ENCODE measurements around the gene ARFGEF2. TPM values are rescaled to one million over a fixed set of nuclear protein-coding genes. Genes with fewer than 3 reads are reported as not detected.

ARFGEF2 gene
- total and polyA plus RNA-seq, 2 of the 8 experiments (the other 6 are each of a cell fraction or from before 2014, with no cell fraction given): 8.1 to 21.8 TPM

DNA sequence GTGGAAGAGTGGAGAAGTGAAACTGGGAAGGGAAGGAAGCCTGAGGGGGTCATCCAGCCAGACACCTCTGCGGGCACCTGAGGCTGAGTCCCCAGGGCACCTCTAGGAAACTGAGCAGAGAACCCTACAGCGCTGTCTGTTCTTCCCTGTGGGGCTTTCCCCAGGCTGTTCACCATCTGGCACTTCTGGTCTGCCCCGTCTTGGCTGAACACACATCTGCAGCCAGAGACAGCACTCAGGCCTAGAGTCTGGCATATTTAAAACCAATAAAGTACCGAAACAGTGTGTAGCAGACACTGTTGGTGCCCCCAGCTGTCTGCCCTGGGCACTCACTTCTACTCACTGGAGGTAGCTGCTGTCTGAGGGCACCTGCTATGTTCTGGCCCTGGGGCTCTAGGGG lies 9.4 kb upstream of the ARFGEF2 start:
- Histone ChIP-seq H3K79me2 (ENCODE audit: control insufficient read depth in 1 of 2, insufficient read depth in 2 of 2, low read length in 2 of 2) (no peaks in the 10 kb centered on the region), H4K5ac (ENCODE audit: insufficient read length, low read depth, low read length) (no peak overlapping the region), H3K23ac (ENCODE audit: insufficient read length) (no peak overlapping the region), H2BK20ac (ENCODE audit: low read length) (no peak overlapping the region), H3K27me3 (replicated peaks in 1 of 4; ENCODE audit: control insufficient read depth in 3 of 4, extremely low read depth in 1 of 4, insufficient read depth in 3 of 4, low read length in 3 of 4) (no peaks in the 10 kb centered on the region; a peak in 1 of 7 replicates), H3K9me3 (ENCODE audit: insufficient read depth in 2 of 2, low read depth in 1 of 2, low read length in 1 of 2) (peaks cover 0 to 5% of the 10 kb centered on the region in 2 experiments; a peak in 1 of 4 replicates), H3K4me3 (ENCODE audit: extremely low read depth in 1 of 4, insufficient read depth in 2 of 4, low read depth in 3 of 4, low read length in 4 of 4) (no peak overlapping the region), H4K91ac (replicated peaks; ENCODE audit: insufficient read length, low read length) (no peak overlapping the region), H2AFZ (ENCODE audit: low read length) (no peak overlapping the region), H2AK5ac (ENCODE audit: low read depth, low read length) (no peak overlapping the region), H3K4me1 (replicated peaks in 1 of 4; ENCODE audit: control insufficient read depth in 3 of 4, insufficient read depth in 4 of 4, low read length in 3 of 4) (no peaks in the 10 kb centered on the region), H3K14ac (ENCODE audit: insufficient read length) (no peak overlapping the region), H2BK12ac (ENCODE audit: low read depth, low read length) (no peak overlapping the region), H2BK15ac (ENCODE audit: low read length) (no peak overlapping the region), H4K8ac (ENCODE audit: extremely low read depth, insufficient read depth, low read length) (no peak overlapping the region), H2BK5ac (ENCODE audit: low read depth, low read length) (no peak overlapping the region), H3K27ac (ENCODE audit: low read depth, low read length) (no peak overlapping the region), H3K4ac (replicated peaks; ENCODE audit: insufficient read length, low read depth, low read length) (no peak overlapping the region), H2BK120ac (replicated peaks; ENCODE audit: low read depth, low read length) (no peak overlapping the region), H3K4me2 (ENCODE audit: insufficient read depth in 1 of 2, low read depth in 2 of 2, low read length in 2 of 2) (no peak overlapping the region), H3K79me1 (ENCODE audit: low read depth, low read length) (no peaks in the 10 kb centered on the region), H3K56ac (replicated peaks; ENCODE audit: insufficient read length, low read depth, low read length) (no peak overlapping the region), H3K36me3 (ENCODE audit: control insufficient read depth in 2 of 4, insufficient read depth in 4 of 4, low read length in 3 of 4) (no peaks in the 10 kb centered on the region), H3K18ac (ENCODE audit: extremely low read depth, low read length) (no peak overlapping the region), H3K9ac (replicated peaks in 1 of 4; ENCODE audit: extremely low read depth in 1 of 4, low read depth in 3 of 4, low read length in 3 of 4) (no peak overlapping the region), H4K20me1 (replicated peaks in 1 of 2; ENCODE audit: control insufficient read depth in 1 of 2, insufficient read depth in 2 of 2, low read length in 2 of 2) (no peaks in the 10 kb centered on the region), H3K23me2 (ENCODE audit: low read depth, low read length) (no peaks in the 10 kb centered on the region)
- 81% methylated on average over 4 of the region's 4 CpGs; no CpG with 5 or more reads in 1 of the 2 experiments for WGBS, 2 experiments (ENCODE audit: extremely low coverage in 1 of 2, insufficient coverage in 1 of 2, insufficient read length in 1 of 2, insufficient replicate concordance in 2 of 2, low coverage in 1 of 2, low lambda C conversion rate in 2 of 2, missing lambda C conversion rate in 1 of 2)
- FAIRE-seq (no peak), DNase-seq (ENCODE audit: low read depth in 1 of 2, low spot score in 2 of 2) (no peak)
- ChIA-PET POLR2A (ENCODE audit: partially characterized antibody) (no interaction called here), CTCF (ENCODE audit: partially characterized antibody) (interaction anchor here (10.2 kb wide), 1 partner anchor 255 kb away, joined by 163 read pairs; no protein-coding TSS in a partner anchor)
- no peak for TF ChIP-seq HDAC2 (IDR thresholded peaks at IDR 0.05; ENCODE audit: borderline replicate concordance in 1 of 2, low read depth in 2 of 2, low read length in 2 of 2)

All from H1 (cell line).